ENCODE results near the gene ISLR. TPM values are rescaled to one million over a fixed set of nuclear protein-coding genes. Genes with fewer than 3 reads are reported as not detected.

Gene ISLR
- total and polyA plus RNA-seq, 7 experiments from 2014 or later = not detected

DNA sequence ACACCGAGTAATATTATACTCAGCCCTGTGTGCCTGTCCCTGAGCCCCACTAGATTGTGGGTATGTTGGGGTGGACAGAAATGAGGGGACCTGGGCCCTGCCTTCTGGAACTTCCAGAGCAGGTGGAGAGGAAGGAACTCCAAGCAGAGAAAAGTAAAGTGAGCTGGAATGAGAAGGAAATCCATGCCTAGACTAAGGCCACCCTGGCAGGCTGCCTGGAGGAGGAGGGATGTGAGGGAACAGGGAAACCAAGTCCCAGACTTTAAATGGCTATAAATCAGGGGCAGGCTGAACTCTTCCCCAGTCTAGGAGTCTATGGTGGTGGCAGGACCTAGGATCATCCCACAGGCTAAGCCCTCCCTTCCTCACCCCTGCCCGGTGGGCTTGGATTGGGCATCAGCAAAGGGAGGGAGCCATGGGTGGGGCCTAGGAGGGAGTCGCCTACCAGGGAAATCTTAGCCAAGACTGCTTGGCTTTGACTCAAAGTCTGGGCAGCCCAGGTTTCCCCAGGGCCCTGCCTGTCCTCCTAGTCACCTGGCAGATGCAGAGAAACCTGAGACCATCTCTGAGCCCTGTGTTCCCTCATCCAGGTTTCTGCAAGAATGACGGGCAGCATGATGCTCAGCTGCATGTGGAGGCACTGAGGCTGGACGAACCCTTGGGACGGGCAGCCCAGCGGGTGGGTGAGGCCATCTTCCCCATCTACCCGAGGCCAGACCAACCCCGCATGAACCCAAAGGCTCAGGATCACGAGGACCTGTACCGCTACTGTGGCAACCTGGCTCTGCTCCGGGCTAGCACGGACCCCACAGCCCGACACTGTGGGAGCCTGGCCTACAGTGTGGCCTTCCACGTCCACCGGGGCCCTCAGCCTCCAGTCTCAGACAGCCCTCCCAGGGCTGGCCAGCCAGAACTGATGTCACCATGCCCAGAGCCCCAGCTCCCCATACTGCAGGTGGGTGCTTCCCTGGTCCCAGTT, 44.7 kb downstream of the ISLR start:
- ATAC-seq = no peak
- no peaks in the 10 kb centered on the region for H3K4me1 ChIP-seq (ENCODE audit: control insufficient read depth in 2 of 2, insufficient read depth in 2 of 2, low read length in 2 of 2)
- peaks cover 0 to 4% (median 0%) of the 10 kb centered on the region in 7 donors for H3K4me1 Mint-ChIP-seq
- CTCF ChIA-PET = no interaction called here
- POLR2A ChIA-PET = no interaction called here
- no peak for DNase-seq
- H3K9me3 ChIP-seq (ENCODE audit: control insufficient read depth in 2 of 3, low read length in 3 of 3) = no peaks in the 10 kb centered on the region
- H3K27ac Mint-ChIP-seq = no peak overlapping the region
- H3K9me3 Mint-ChIP-seq = no peaks in the 10 kb centered on the region
- no peak overlapping the region for H3K4me3 ChIP-seq (ENCODE audit: low read length)
- no peak overlapping the region for H3K4me3 Mint-ChIP-seq
- intact Hi-C loops (cut with micrococcal nuclease) = no loop called here
- no peaks in the 10 kb centered on the region for H3K36me3 Mint-ChIP-seq
- H3K27me3 ChIP-seq (ENCODE audit: control insufficient read depth in 2 of 2, insufficient read depth in 2 of 2, low read length in 2 of 2) = no peaks in the 10 kb centered on the region
- H3K36me3 ChIP-seq (ENCODE audit: control insufficient read depth in 2 of 3, insufficient read depth in 3 of 3, low read length in 3 of 3) = no peaks in the 10 kb centered on the region
- H3K27ac ChIP-seq (ENCODE audit: low read depth, low read length) = no peak overlapping the region
- H3K27me3 Mint-ChIP-seq = peaks cover 7 to 24% (median 15%) of the 10 kb centered on the region in 5 donors

- H3K4me1 Mint-ChIP-seq = peaks cover 0 to 19% (median 7%) of the 10 kb centered on the region in 7 donors
- DNase-seq (no peak), ATAC-seq (no peak)
- H3K27ac Mint-ChIP-seq = no peak overlapping the region
- intact Hi-C loops (cut with micrococcal nuclease) = no loop called here
- Histone ChIP-seq H3K4me3 (ENCODE audit: low read length) (no peak overlapping the region), H3K27me3 (ENCODE audit: control insufficient read depth in 2 of 2, insufficient read depth in 2 of 2, low read length in 2 of 2) (no peaks in the 10 kb centered on the region), H3K36me3 (ENCODE audit: control insufficient read depth in 2 of 3, insufficient read depth in 3 of 3, low read length in 3 of 3) (no peaks in the 10 kb centered on the region), H3K27ac (ENCODE audit: low read depth, low read length) (no peak overlapping the region), H3K9me3 (ENCODE audit: control insufficient read depth in 2 of 3, low read length in 3 of 3) (no peaks in the 10 kb centered on the region), H3K4me1 (ENCODE audit: control insufficient read depth in 2 of 2, insufficient read depth in 2 of 2, low read length in 2 of 2) (no peaks in the 10 kb centered on the region)
- ChIA-PET POLR2A (no interaction called here), CTCF (no interaction called here)
- H3K36me3 Mint-ChIP-seq = no peaks in the 10 kb centered on the region
- H3K4me3 Mint-ChIP-seq = no peak overlapping the region
- no peaks in the 10 kb centered on the region for H3K9me3 Mint-ChIP-seq
- peaks cover 7 to 39% (median 17%) of the 10 kb centered on the region in 5 donors for H3K27me3 Mint-ChIP-seq
Observed at GRCh38 chr15:74220475-74221248, 47.2 kb downstream of the ISLR start.

- no peak overlapping the region for H3K4me3 ChIP-seq (ENCODE audit: low read length)
- H3K9me3 Mint-ChIP-seq = peaks cover 0 to under 1% (median 0%) of the 10 kb centered on the region in 11 donors
- no peaks in the 10 kb centered on the region for H3K36me3 Mint-ChIP-seq
- H3K27me3 ChIP-seq (ENCODE audit: control insufficient read depth in 2 of 2, insufficient read depth in 2 of 2, low read length in 2 of 2) = no peaks in the 10 kb centered on the region
- H3K27ac Mint-ChIP-seq = no peak overlapping the region
- no peaks in the 10 kb centered on the region for H3K36me3 ChIP-seq (ENCODE audit: control insufficient read depth in 2 of 3, insufficient read depth in 3 of 3, low read length in 3 of 3)
- intact Hi-C loops (cut with micrococcal nuclease) = no loop called here
- ATAC-seq (no peak), DNase-seq (no peak)
- H3K27ac ChIP-seq (ENCODE audit: low read depth, low read length) = no peak overlapping the region
- no peaks in the 10 kb centered on the region for H3K9me3 ChIP-seq (ENCODE audit: control insufficient read depth in 2 of 3, low read length in 3 of 3)
- ChIA-PET CTCF (no interaction called here), POLR2A (no interaction called here)
- H3K4me1 Mint-ChIP-seq = peaks cover 0 to 19% (median 7%) of the 10 kb centered on the region in 7 donors
- no peak overlapping the region for H3K4me3 Mint-ChIP-seq
- H3K4me1 ChIP-seq (ENCODE audit: control insufficient read depth in 2 of 2, insufficient read depth in 2 of 2, low read length in 2 of 2) = no peaks in the 10 kb centered on the region
- H3K27me3 Mint-ChIP-seq = peaks cover 11 to 40% (median 17%) of the 10 kb centered on the region in 5 donors
Observed at GRCh38 chr15:74221399-74222239, 48.1 kb downstream of the ISLR start.

DNA sequence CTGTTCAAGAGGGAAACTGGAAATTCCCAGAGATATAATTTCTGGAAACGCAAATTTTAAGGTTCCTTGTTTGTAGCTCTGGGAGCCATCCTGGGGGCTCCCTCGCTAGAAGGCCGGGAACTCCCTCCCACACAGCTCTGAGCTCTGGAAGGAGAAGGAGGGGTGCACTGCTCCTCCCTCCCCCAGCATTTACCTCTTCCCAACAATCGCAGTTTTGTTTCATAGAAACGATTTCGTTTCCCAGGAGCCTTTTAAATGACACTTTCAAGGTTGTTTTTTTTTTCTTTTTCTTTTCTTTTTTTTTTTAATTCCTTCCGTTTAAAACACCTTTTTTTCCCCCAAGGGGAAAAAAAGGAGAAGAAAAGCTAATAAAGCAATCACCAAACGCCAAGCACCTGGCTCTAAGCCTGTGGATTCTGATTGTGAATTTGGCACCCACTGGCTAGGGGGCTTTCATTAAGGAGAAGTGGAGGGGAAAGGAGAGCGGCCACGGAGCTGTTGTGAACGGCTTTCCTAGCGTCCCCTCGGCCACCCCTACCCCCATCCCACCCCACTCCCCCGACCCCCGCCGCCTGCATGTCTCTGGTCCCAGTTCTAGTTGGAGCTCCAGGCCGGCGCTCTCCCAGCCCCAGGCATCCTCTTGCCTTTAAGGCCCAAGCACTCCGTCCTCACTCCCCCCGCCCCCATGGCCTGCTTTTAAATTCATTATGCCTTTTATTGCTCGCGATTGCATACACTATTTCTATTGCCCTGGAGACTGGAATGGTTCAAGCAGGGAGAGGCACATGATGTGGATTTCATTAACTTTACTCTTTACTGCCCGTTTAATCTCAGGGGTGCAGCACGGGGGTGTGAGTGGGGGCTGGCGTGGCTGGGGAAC, 49.0 kb downstream of the ISLR start:
- peaks cover 11 to 42% (median 21%) of the 10 kb centered on the region in 5 donors for H3K27me3 Mint-ChIP-seq
- peak overlapping the region in 1 of 10 donors; percentile 66 for H3K4me3 Mint-ChIP-seq
- POLR2A ChIA-PET = no interaction called here

DNA sequence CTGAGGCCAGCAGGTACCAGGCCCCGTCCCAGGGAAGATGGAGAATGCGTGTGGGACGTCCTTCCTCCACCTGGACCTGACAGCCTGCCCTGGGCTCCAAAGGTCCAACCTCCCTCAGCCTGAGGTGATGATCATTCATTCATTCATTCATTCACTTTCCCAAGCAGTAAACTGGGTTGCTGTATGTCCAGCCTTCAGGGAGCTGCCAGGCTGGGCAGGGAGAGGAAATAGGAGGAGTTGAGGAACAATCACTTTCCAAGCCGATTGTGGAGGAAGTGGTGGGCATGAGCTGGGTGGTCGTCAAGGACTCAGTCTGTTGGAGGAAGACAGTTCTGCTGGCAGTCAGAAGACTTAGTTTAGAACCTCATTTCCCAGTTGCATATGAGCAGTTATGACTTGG, 52.4 kb downstream of the ISLR start:
- H3K27me3 ChIP-seq (ENCODE audit: control insufficient read depth in 2 of 2, insufficient read depth in 2 of 2, low read length in 2 of 2) = no peaks in the 10 kb centered on the region
- H3K36me3 Mint-ChIP-seq = no peaks in the 10 kb centered on the region
- no peaks in the 10 kb centered on the region for H3K36me3 ChIP-seq (ENCODE audit: control insufficient read depth in 2 of 3, insufficient read depth in 3 of 3, low read length in 3 of 3)
- H3K9me3 Mint-ChIP-seq = peaks cover 0 to 2% (median 0%) of the 10 kb centered on the region in 11 donors
- no peak overlapping the region for H3K27ac Mint-ChIP-seq
- ChIA-PET CTCF (no interaction called here), POLR2A (no interaction called here)
- H3K9me3 ChIP-seq (ENCODE audit: control insufficient read depth in 2 of 3, low read length in 3 of 3) = no peaks in the 10 kb centered on the region
- no peak for ATAC-seq
- intact Hi-C loops (cut with micrococcal nuclease) = no loop called here
- peaks cover 0 to 19% (median 7%) of the 10 kb centered on the region in 7 donors for H3K4me1 Mint-ChIP-seq
- peaks cover 0 to 38% (median 9%) of the 10 kb centered on the region in 5 donors for H3K27me3 Mint-ChIP-seq
- no peak overlapping the region for H3K27ac ChIP-seq (ENCODE audit: low read depth, low read length)
- H3K4me3 Mint-ChIP-seq = no peak overlapping the region
- no peaks in the 10 kb centered on the region for H3K4me1 ChIP-seq (ENCODE audit: control insufficient read depth in 2 of 2, insufficient read depth in 2 of 2, low read length in 2 of 2)
- no peak for DNase-seq
- H3K4me3 ChIP-seq (ENCODE audit: low read length) = no peak overlapping the region

More for the DNA sequence above, 49.0 kb downstream of the ISLR start:
- CTCF ChIA-PET = interaction anchor here (0.6 kb wide), 1 partner anchor 96 kb away, joined by 4 read pairs; no protein-coding TSS in a partner anchor
- no peak for DNase-seq
- no peaks in the 10 kb centered on the region for H3K4me1 ChIP-seq (ENCODE audit: control insufficient read depth in 2 of 2, insufficient read depth in 2 of 2, low read length in 2 of 2)
- ATAC-seq = no peak
- intact Hi-C loops (cut with micrococcal nuclease) = no loop called here
- H3K27ac ChIP-seq (ENCODE audit: low read depth, low read length) = no peak overlapping the region
- peaks cover 0 to 19% (median 7%) of the 10 kb centered on the region in 7 donors for H3K4me1 Mint-ChIP-seq
- H3K4me3 ChIP-seq (ENCODE audit: low read length) = no peak overlapping the region
- no peaks in the 10 kb centered on the region for H3K36me3 Mint-ChIP-seq
- H3K27ac Mint-ChIP-seq = peak overlapping the region in 1 of 9 donors; percentile 62
- no peaks in the 10 kb centered on the region for H3K27me3 ChIP-seq (ENCODE audit: control insufficient read depth in 2 of 2, insufficient read depth in 2 of 2, low read length in 2 of 2)
- peaks cover 0 to 2% (median 0%) of the 10 kb centered on the region in 11 donors for H3K9me3 Mint-ChIP-seq
- H3K36me3 ChIP-seq (ENCODE audit: control insufficient read depth in 2 of 3, insufficient read depth in 3 of 3, low read length in 3 of 3) = no peaks in the 10 kb centered on the region
- no peaks in the 10 kb centered on the region for H3K9me3 ChIP-seq (ENCODE audit: control insufficient read depth in 2 of 3, low read length in 3 of 3)
